Measurements from ENCODE around the gene CALY.

Gene CALY

DNA sequence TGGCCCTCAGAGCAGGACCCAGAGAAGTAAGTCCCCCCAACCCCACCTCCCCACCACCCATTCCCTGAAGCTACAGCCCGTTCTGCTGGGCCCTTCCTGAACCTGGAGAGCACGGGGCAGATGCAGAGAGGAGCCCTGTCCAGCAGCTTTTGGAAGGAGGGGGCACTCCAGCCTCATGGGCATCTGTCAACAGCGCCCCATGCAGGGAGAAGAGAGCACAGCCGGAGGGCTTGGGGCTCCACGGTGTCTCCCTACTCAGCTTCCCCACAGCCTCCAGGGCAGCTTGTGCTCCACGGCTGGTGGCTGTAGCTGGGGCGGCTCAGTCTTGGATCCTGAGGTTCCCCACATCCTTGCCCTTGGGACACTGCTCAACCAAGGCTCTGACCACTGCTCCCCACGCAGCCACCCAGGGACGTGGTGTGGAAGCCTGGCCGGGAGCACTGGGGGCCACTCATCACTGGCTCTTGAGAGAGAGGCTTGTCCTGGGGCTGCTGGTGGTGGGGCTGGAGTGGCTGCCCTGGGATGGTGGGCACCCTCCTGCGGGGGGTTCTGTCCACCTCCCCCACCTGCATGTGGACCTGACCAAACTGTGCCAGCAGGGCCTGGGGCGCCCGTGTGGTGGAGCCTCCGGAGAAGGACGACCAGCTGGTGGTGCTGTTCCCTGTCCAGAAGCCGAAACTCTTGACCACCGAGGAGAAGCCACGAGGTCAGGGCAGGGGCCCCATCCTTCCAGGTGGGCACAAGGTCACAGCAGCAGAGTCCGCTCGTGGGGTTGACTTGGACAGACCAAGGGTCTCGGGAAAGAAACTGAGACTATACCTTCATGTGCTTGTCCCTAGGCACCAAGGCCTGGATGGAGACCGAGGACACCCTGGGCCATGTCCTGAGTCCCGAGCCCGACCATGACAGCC, 15.0 kb upstream of the CALY start:
- no peak for DNase-seq (ENCODE audit: low spot score)

DNA sequence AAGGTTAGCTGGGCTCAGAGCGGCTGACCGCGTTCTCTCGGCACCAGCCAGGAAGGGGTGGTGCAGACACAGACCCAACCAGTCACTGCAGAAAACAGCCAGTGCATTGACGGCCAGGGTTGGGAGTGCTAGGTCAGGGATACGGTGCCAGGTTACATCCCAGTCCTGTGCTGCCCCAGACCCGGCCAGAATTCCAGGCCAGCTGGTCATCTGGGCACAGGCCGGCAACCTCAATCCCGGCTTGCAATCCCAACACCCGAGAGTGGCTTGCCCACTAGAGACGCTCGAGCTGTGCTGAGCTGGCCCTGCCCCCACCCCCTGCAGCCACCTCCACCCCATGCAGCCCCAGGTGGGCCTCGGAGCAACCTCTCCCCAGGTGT, 14.2 kb upstream of the CALY start:
- no peak for DNase-seq (ENCODE audit: low spot score)

GRCh38 chr10:133350283-133350949, 13.7 kb upstream of the CALY start:
- DNase-seq (ENCODE audit: low spot score): no peak

GRCh38 chr10:133349577-133350011, 12.9 kb upstream of the CALY start:
- no peak for DNase-seq (ENCODE audit: low spot score)

- DNase-seq (ENCODE audit: low spot score): no peak
Measured at GRCh38 chr10:133349160-133349568, 12.5 kb upstream of the CALY start.

GRCh38 chr10:133347710-133348517, 11.2 kb upstream of the CALY start:
- DNase-seq (ENCODE audit: low spot score): no peak

- DNase-seq (ENCODE audit: low spot score): no peak
Measured at GRCh38 chr10:133346413-133346812, 9.7 kb upstream of the CALY start.

- no peak for DNase-seq (ENCODE audit: low spot score)
Measured at GRCh38 chr10:133344236-133344635, 7.5 kb upstream of the CALY start.

- DNase-seq (ENCODE audit: low spot score): no peak
Measured at GRCh38 chr10:133343558-133343957, 6.9 kb upstream of the CALY start.

GRCh38 chr10:133342942-133343341, 6.2 kb upstream of the CALY start:
- no peak for DNase-seq (ENCODE audit: low spot score)

DNA sequence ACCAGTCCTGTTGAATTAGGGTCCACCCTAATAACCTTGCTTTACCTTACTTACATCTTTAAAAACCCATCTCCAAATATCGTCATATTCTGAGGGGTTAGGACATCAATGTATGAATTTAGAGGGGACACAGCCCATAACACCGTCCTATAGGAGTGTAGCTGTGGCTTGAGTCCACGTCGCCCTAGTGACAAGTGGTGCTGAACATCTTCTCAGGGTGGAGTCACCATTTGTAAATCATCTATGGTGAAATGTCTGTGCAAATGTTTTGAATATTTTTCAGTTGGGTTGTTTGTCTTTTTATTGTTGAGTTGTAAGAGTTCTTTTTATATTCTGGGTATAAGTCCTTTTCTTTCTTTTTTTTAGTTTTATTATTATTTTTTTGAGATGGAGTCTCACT, 5.3 kb upstream of the CALY start:
- no peak for DNase-seq (ENCODE audit: low spot score)

- no peak for DNase-seq (ENCODE audit: low spot score)
Measured at GRCh38 chr10:133339708-133340380, 3.1 kb upstream of the CALY start.

DNA sequence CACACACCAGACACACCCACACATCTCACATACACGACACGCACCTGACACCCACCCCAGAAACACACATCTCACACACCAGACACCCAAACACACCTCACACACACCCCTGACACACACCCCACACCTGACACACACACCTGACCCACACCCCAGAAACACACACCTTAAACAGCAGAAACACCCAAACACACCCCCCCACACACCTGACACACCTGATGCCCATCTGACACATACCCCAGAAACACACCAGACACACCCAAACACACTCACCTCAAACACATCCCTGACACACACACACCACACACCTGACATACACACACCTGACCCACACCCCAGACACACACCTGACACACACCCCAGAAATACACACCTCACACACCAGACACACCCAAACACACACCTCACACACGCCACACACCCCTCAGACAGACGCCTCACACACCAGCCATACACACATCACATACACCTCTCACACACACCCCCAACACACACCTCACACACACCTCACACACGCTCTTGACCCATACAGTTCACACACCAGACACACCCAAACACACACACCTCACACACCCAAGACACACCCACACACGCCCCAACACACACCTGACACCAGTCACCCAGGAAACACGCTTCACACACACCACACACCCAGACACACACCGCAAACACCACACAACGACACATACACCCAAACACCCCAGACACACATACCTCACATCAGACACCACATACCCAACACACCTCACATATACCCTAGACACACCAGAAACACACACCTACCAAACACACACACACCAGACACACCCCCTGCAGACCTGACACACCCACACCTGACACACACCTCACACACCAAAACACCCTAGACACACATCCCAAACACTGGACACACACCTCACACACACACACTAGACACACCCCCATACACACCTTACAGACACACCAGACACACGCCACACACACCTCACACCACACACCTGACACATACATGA, 1.7 kb upstream of the CALY start:
- no peak for DNase-seq (ENCODE audit: low spot score)

DNA sequence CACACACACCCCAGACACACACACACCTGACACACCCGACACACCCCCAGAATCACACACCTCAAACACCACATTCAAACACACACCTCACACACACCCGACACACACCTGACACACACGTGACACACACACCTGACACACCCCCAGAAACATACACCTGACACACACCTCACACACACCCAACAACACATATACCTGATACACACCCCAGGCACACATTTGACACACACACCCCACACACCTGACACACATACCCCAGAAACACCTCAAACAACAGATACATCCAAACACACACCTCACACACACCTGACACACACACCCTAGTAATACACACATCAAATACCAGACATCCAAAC, 652 bp upstream of the CALY start:
- DNase-seq (ENCODE audit: low spot score): no peak

DNA sequence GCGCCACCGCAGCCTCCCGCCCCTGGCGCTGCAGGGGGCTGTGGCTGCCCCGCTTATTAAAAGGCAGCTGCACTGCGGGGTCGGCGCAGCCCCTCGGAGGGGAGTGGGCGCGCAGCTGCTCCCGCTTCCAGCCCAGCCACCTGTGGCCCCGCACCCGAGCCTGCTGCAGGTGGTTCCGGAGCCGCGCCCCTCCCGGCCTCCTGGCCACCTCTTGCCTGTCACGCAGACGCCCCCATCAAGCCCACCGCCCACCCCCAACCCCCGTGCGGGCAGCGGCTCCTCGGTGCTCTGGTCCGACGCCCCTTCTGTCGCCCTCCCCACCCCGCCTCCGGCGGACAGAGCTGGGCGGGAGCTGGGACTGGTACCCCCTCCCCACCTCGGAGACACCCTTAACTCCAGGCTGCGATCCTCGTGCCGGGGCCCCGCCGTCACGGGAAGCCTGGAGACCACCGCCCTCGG, 549 bp downstream of the CALY start:
- no peak for DNase-seq (ENCODE audit: low spot score)

GRCh38 chr10:133335246-133336117, 1.2 kb downstream of the CALY start:
- DNase-seq (ENCODE audit: low spot score): peak; percentile 72

- peak; percentile 32 for DNase-seq (ENCODE audit: low spot score)
Measured at GRCh38 chr10:133334503-133335245, 2.0 kb downstream of the CALY start.

DNA sequence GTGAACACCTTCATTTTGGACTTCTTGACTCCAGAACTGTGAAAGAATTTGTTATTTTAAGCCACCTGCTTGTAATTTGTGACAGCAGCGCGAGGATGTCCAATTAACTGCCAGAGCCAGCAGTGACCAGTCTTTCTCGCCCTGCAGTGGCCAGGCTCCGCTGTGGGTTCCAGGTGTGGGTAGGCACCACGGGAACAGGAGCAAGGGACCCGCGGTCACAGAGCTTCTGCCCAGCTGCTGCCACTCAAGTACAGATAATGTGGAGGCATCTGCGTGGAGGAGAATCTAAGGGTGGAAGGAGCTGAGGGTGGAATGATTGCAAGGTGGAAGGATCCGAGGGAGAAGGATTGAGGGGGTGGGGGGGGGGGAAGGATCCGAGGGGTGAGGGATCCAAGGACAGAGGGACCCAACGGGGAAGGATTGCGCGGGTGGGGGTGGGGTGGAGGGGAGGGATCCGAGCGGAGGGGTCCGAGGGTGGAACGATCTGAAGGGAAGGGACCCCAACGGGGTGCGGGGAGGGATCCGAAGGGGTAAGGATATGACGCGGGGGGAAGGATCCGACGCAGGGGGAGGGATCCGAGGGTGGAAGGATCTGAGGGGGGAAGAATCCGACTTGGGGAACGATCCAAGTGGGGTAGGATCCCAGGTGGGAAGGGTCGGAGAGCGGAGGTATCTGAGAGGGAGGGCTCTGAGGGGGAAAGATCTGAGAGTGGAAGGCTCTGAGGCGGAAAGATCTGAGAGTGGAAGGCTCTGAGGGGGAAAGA, 3.6 kb downstream of the CALY start:
- no peak for DNase-seq (ENCODE audit: low spot score)
